NOMO-1 (cell line): ENCODE measurements around the gene CATSPER1.

ENCODE experiments used
- DNase-seq, 2 experiments: peaks; one replicate each; lab custom pipeline; 2025; ENCODE audit not compliant: unreplicated experiment in 2 of 2; lab: John Stamatoyannopoulos, UW

The CATSPER1 gene

GRCh38 chr11:66026017-66026529 lies at the start of gene CATSPER1:
Gene CATSPER1 (minus strand): TSS chr11:66026479. CDS start chr11:66026379, 100 bp downstream.
- DNase-seq, result no peak

- DNase-seq, result no peak
Measured at GRCh38 chr11:66075273-66075672, 49.0 kb upstream of the CATSPER1 start.

- DNase-seq, result no peak
Measured at GRCh38 chr11:66073669-66074068, 47.4 kb upstream of the CATSPER1 start.

GRCh38 chr11:66072518-66072917 lies 46.2 kb upstream of the CATSPER1 start:
- no peak for DNase-seq

- DNase-seq, result no peak
Measured at GRCh38 chr11:66072081-66072480, 45.8 kb upstream of the CATSPER1 start.

- DNase-seq, result no peak
Measured at GRCh38 chr11:66071381-66071801, 45.1 kb upstream of the CATSPER1 start.

GRCh38 chr11:66070604-66071380 lies 44.5 kb upstream of the CATSPER1 start:
- no peak for DNase-seq

GRCh38 chr11:66069715-66070603 lies 43.7 kb upstream of the CATSPER1 start, which contains the start of gene PACS1:
Gene PACS1 (plus strand): TSS chr11:66070272. CDS start chr11:66070487, 215 bp downstream.
- DNase-seq, result peak; percentile 43 to 58

- DNase-seq, result peak; percentile 59 to 64
Measured at GRCh38 chr11:66068923-66069714, 42.8 kb upstream of the CATSPER1 start.

- DNase-seq, result peak; percentile 36 to 40
Measured at GRCh38 chr11:66068154-66068821, 42.0 kb upstream of the CATSPER1 start.

GRCh38 chr11:66067640-66068039 lies 41.4 kb upstream of the CATSPER1 start:
- no peak for DNase-seq

- no peak for DNase-seq
Measured at GRCh38 chr11:66066751-66067150, 40.5 kb upstream of the CATSPER1 start.

- DNase-seq, result no peak
Measured at GRCh38 chr11:66064571-66064970, 38.3 kb upstream of the CATSPER1 start.

GRCh38 chr11:66063900-66064299 lies 37.6 kb upstream of the CATSPER1 start:
- no peak for DNase-seq

GRCh38 chr11:66062408-66062807 lies 36.1 kb upstream of the CATSPER1 start:
- DNase-seq, result no peak

GRCh38 chr11:66061268-66061667 lies 35.0 kb upstream of the CATSPER1 start:
- DNase-seq, result no peak

- no peak for DNase-seq
Measured at GRCh38 chr11:66059966-66060680, 33.8 kb upstream of the CATSPER1 start.

- DNase-seq, result no peak
Measured at GRCh38 chr11:66056501-66056900, 30.2 kb upstream of the CATSPER1 start.

- no peak for DNase-seq
Measured at GRCh38 chr11:66055021-66055420, 28.7 kb upstream of the CATSPER1 start.

- DNase-seq, result no peak
Measured at GRCh38 chr11:66052664-66052982, 26.3 kb upstream of the CATSPER1 start.
